Kidney (tissue), 14 donors: ENCODE measurements around the gene SPATA25. TPM values are rescaled to one million over a fixed set of nuclear protein-coding genes. Genes with fewer than 3 reads are reported as not detected.

Experiments
- DNase-seq, 5 donors: peaks; one replicate each; pipeline ENCODE4 v3.0.0-alpha.2; 2013 to 2020
- FAIRE-seq: peaks from 2 replicates; lab custom pipeline; 2012; peaks lifted over from hg19 to GRCh38; lab: Jason Lieb, UNC
- H3K27ac ChIP-seq, 2 donors: one replicate each; pipeline ENCODE4 v1.7.0; 2013; ENCODE audit warnings: low read depth in 2 of 2, low read length in 2 of 2, inconsistent platforms in 1 of 2
- H3K27me3 ChIP-seq: one replicate; pipeline ENCODE4 v1.7.1; 2013; ENCODE audit warnings: low read length, inconsistent platforms; ENCODE audit not compliant: control insufficient read depth, insufficient read depth
- H3K36me3 ChIP-seq, 3 donors: one replicate each; pipeline versions ENCODE4 v1.7.0 to v1.7.1; 2013; ENCODE audit warnings: low read length in 3 of 3, control low read depth in 1 of 3, inconsistent platforms in 1 of 3; ENCODE audit not compliant: insufficient read depth in 3 of 3, control insufficient read depth in 2 of 3
- H3K4me1 ChIP-seq, 3 donors: one replicate each; pipeline versions ENCODE4 v1.7.0 to v1.7.1; 2013; ENCODE audit warnings: low read length in 3 of 3, inconsistent platforms in 1 of 3, low read depth in 1 of 3; ENCODE audit not compliant: control insufficient read depth in 2 of 3, insufficient read depth in 2 of 3
- H3K4me3 ChIP-seq, 3 donors: one replicate each; pipeline versions ENCODE4 v1.7.0 to v1.8.1; 2013; ENCODE audit warnings: low read length in 3 of 3, control low read depth in 1 of 3, inconsistent platforms in 1 of 3
- H3K9ac ChIP-seq, 3 donors: one replicate each; pipeline versions ENCODE4 v1.7.0 to v1.7.1; 2013; ENCODE audit warnings: low read length in 3 of 3, control low read depth in 1 of 3, inconsistent platforms in 1 of 3
- H3K9me3 ChIP-seq, 3 donors: one replicate each; pipeline versions ENCODE4 v1.7.0 to v1.7.1; 2013; ENCODE audit warnings: low read length in 3 of 3, control low read depth in 1 of 3, inconsistent platforms in 1 of 3; ENCODE audit not compliant: control insufficient read depth in 2 of 3, insufficient read depth in 1 of 3
- CTCF ChIP-seq: IDR thresholded peaks from 3 replicates; pipeline ENCODE4 v1.5.1; 2012; ENCODE audit warnings: mild to moderate bottlenecking, moderate library complexity, borderline replicate concordance; ENCODE audit not compliant: insufficient read depth; ENCODE audit errors: extremely low read depth
- intact Hi-C: fragments of 100-400 bp; cut with DNase I; formaldehyde crosslinking; loops from one replicate; pipeline ENCODE4 v1.11.1; 2022
- polyA plus RNA-seq: library from polyadenylated mRNA; stranded (reverse); fragments of 350-450 nt; fragmentation: Illumina TruSeq; extraction: RNeasy Lipid Tissue Mini Kit (QIAGEN cat#74804); gene quantifications from one replicate; pipeline ENCODE4 v1.2.3, GENCODE V29; 2014; ENCODE audit warnings: low read depth, low replicate concordance; ENCODE audit not compliant: insufficient read depth
- total RNA-seq: library from RNA; stranded (reverse); fragmentation: NEBNext Ultra II Directional; extraction: Animal tissue kit (Norgen Biotek cat#: 25700); gene quantifications from one replicate; pipeline ENCODE4 v1.2.1, GENCODE V29; 2021
- donor health status: control.
- donor health status: control.
- donor health status: control.
- donor health status: control.
- donor health status: control.
- donor health status: DM: yes; HTN: yes; CAD: no.
- donor health status: Normal renal cell carcinoma (clear cell type).

Gene SPATA25
- total and polyA plus RNA-seq, 2 donors from 2014 or later = 6.7 TPM

GRCh38 chr20:45897289-45897688 lies 9.9 kb upstream of the SPATA25 start:
- FAIRE-seq (no peak), DNase-seq (no peak)
- intact Hi-C loops = no loop called here
- Histone ChIP-seq H3K9ac (no peak overlapping the region), H3K4me3 (no peak overlapping the region), H3K27me3 (no peaks in the 10 kb centered on the region), H3K27ac (no peak overlapping the region), H3K36me3 (peaks cover 5 to 29% (median 25%) of the 10 kb centered on the region in 3 donors), H3K4me1 (peaks cover 0 to 7% (median 0%) of the 10 kb centered on the region in 3 donors), H3K9me3 (no peaks in the 10 kb centered on the region)
- no peak for TF ChIP-seq CTCF

- H3K27ac ChIP-seq = no peak overlapping the region
- no peak overlapping the region for H3K4me3 ChIP-seq
- FAIRE-seq = no peak
- no peaks in the 10 kb centered on the region for H3K27me3 ChIP-seq
- TF ChIP-seq CTCF = no peak
- peaks cover 5 to 29% (median 25%) of the 10 kb centered on the region in 3 donors for H3K36me3 ChIP-seq
- H3K9ac ChIP-seq = no peak overlapping the region
- intact Hi-C loops = no loop called here
- H3K9me3 ChIP-seq = no peaks in the 10 kb centered on the region
- peak in 1 of 5 donors; percentile 29 for DNase-seq
- H3K4me1 ChIP-seq = peaks cover 0 to 13% (median 0%) of the 10 kb centered on the region in 3 donors
These were observed 9.3 kb upstream of the SPATA25 start for GRCh38 chr20:45896641-45897161.

GRCh38 chr20:45894797-45895196 lies 7.4 kb upstream of the SPATA25 start:
- Histone ChIP-seq H3K9ac (no peak overlapping the region), H3K27me3 (no peaks in the 10 kb centered on the region), H3K36me3 (peaks cover 5 to 29% (median 25%) of the 10 kb centered on the region in 3 donors), H3K27ac (no peak overlapping the region), H3K4me1 (peaks cover 0 to 20% (median 0%) of the 10 kb centered on the region in 3 donors), H3K4me3 (no peak overlapping the region), H3K9me3 (no peaks in the 10 kb centered on the region)
- peak in 1 of 5 donors; percentile 64 for DNase-seq
- no peak for FAIRE-seq
- no peak for TF ChIP-seq CTCF
- intact Hi-C loops = no loop called here

GRCh38 chr20:45893831-45894230 lies 6.4 kb upstream of the SPATA25 start:
- Histone ChIP-seq H3K27me3 (no peaks in the 10 kb centered on the region), H3K36me3 (peaks cover 2 to 28% (median 25%) of the 10 kb centered on the region in 3 donors), H3K9me3 (no peaks in the 10 kb centered on the region), H3K9ac (no peak overlapping the region), H3K4me3 (no peak overlapping the region), H3K27ac (no peak overlapping the region), H3K4me1 (peaks cover 0 to 25% (median 0%) of the 10 kb centered on the region in 3 donors)
- intact Hi-C loops = no loop called here
- TF ChIP-seq CTCF = no peak
- FAIRE-seq (no peak), DNase-seq (peak in 1 of 5 donors; percentile 17)
